ENCODE data around the gene PRPF8. TPM values are rescaled to one million over a fixed set of nuclear protein-coding genes. Genes with fewer than 3 reads are reported as not detected.

The PRPF8 gene
- total RNA-seq (2021; fragmentation: NEBNext Ultra II Directional; extraction: Animal tissue kit (Norgen Biotek cat#: 25700)) (328 and 329 TPM in 2 replicates), polyA plus RNA-seq (2011; rRNA removed) (271 and 337 TPM in 2 replicates), polyA minus RNA-seq (2011; rRNA and poly(A)+ RNA removed) (610 and 698 TPM in 2 replicates)
- 171 TPM for polyA plus RNA-seq (2011; cell fraction: cytosol; rRNA removed)
- polyA plus RNA-seq (2011; cell fraction: nucleus; rRNA removed) = 475 TPM
- polyA plus RNA-seq (2012, experiment 1 of 2) = 269 to 356 TPM (median 294 TPM) in 4 replicates
- polyA plus RNA-seq (2012, experiment 2 of 2) = 746 TPM
- 148 TPM for polyA plus RNA-seq (2013, experiment 1 of 2)
- 123 TPM for polyA plus RNA-seq (2013, experiment 2 of 2)
- 338 TPM for polyA minus RNA-seq (2011; cell fraction: cytosol; rRNA and poly(A)+ RNA removed)
- polyA minus RNA-seq (2011; cell fraction: nucleus; rRNA and poly(A)+ RNA removed) = 277 TPM
- long read RNA-seq, experiment 1, full-length matches to known transcripts = 14 of 231 reads
- long read RNA-seq, experiment 1, partial matches to known transcripts = 197 of 231 reads
- long read RNA-seq, experiment 1, other reads (novel, unspliced or antisense) = 20 of 231 reads
- long read RNA-seq, experiment 2, partial matches to known transcripts = 12 of 15 reads
- long read RNA-seq, experiment 2, other reads (novel, unspliced or antisense) = 1 of 15 reads

- no peak within 1 kb of the TSS for H3K14ac ChIP-seq (ENCODE audit: insufficient read length)
- POLR2A ChIA-PET (ENCODE audit: partially characterized antibody) = interaction anchor here (0.6 to 2.0 kb wide), 11 partner anchors 12 to 155 kb away, joined by 3 to 15 read pairs (median 4); partner anchors contain the start of gene RILP
- no peak for FAIRE-seq
- peak within 1 kb of the TSS; percentile 46; the same call in 1 of the 2 replicates for H2BK5ac ChIP-seq (ENCODE audit: low read depth, low read length)
- peaks cover 18 to 22% of the 10 kb centered on the region in 2 experiments for H4K20me1 ChIP-seq (replicated peaks in 1 of 2; ENCODE audit: control insufficient read depth in 1 of 2, insufficient read depth in 2 of 2, low read length in 2 of 2)
- no peak within 1 kb of the TSS for H2BK15ac ChIP-seq (ENCODE audit: low read length)
- peak within 1 kb of the TSS; percentile 63; the same call in 1 of the 2 replicates for H3K27ac ChIP-seq (ENCODE audit: low read depth, low read length)
- 1% methylated on average over 72 of the region's 72 CpGs; no CpG with 5 or more reads in 1 of the 2 experiments for WGBS, 2 experiments (ENCODE audit: extremely low coverage in 1 of 2, insufficient coverage in 1 of 2, insufficient read length in 1 of 2, insufficient replicate concordance in 2 of 2, low coverage in 1 of 2, low lambda C conversion rate in 2 of 2, missing lambda C conversion rate in 1 of 2)
- peaks cover 3% of the 10 kb centered on the region for H3K23me2 ChIP-seq (ENCODE audit: low read depth, low read length)
- H3K4me1 ChIP-seq (replicated peaks in 1 of 4; ENCODE audit: control insufficient read depth in 3 of 4, insufficient read depth in 4 of 4, low read length in 3 of 4) = peaks cover 0 to 5% (median 3%) of the 10 kb centered on the region in 4 experiments; a peak in 3 of 7 replicates
- peak within 1 kb of the TSS; percentile 89 for H2AFZ ChIP-seq (ENCODE audit: low read length)
- no peak within 1 kb of the TSS for H4K91ac ChIP-seq (replicated peaks; ENCODE audit: insufficient read length, low read length)
- H3K9me3 ChIP-seq (ENCODE audit: insufficient read depth in 2 of 2, low read depth in 1 of 2, low read length in 1 of 2) = no peaks in the 10 kb centered on the region
- peak within 1 kb of the TSS; percentile 13 for H4K5ac ChIP-seq (ENCODE audit: insufficient read length, low read depth, low read length)
- no peak within 1 kb of the TSS for H3K23ac ChIP-seq (ENCODE audit: insufficient read length)
- peak within 1 kb of the TSS; percentile 74 to 86 for H3K4me2 ChIP-seq (ENCODE audit: insufficient read depth in 1 of 2, low read depth in 2 of 2, low read length in 2 of 2)
- peaks cover 10 to 32% of the 10 kb centered on the region in 2 experiments for H3K79me2 ChIP-seq (ENCODE audit: control insufficient read depth in 1 of 2, insufficient read depth in 2 of 2, low read length in 2 of 2)
- H3K36me3 ChIP-seq (ENCODE audit: control insufficient read depth in 2 of 4, insufficient read depth in 4 of 4, low read length in 3 of 4) = peaks cover 31 to 38% (median 33%) of the 10 kb centered on the region in 4 experiments
- CTCF ChIA-PET (ENCODE audit: partially characterized antibody) = interaction anchor here (0.6 to 2.4 kb wide), 5 partner anchors 15 to 388 kb away, joined by 3 to 13 read pairs (median 5); no protein-coding TSS in a partner anchor
- no peak within 1 kb of the TSS for H3K4ac ChIP-seq (replicated peaks; ENCODE audit: insufficient read length, low read depth, low read length)
- peak within 1 kb of the TSS; percentile 78 to 87 (median 82) for H3K4me3 ChIP-seq (ENCODE audit: extremely low read depth in 1 of 4, insufficient read depth in 2 of 4, low read depth in 3 of 4, low read length in 4 of 4)
- H3K56ac ChIP-seq (replicated peaks; ENCODE audit: insufficient read length, low read depth, low read length) = peak within 1 kb of the TSS; percentile 77
- H2AK5ac ChIP-seq (ENCODE audit: low read depth, low read length) = no peak within 1 kb of the TSS
- peak within 1 kb of the TSS; percentile 91; the same call in 1 of the 2 replicates for H4K8ac ChIP-seq (ENCODE audit: extremely low read depth, insufficient read depth, low read length)
- H3K18ac ChIP-seq (ENCODE audit: extremely low read depth, low read length) = peak within 1 kb of the TSS; percentile 57; the same call in 1 of the 2 replicates
- peak within 1 kb of the TSS in 3 of 4 experiments; percentile 71 to 75 (median 74); a peak in 5 of 7 replicates for H3K9ac ChIP-seq (replicated peaks in 1 of 4; ENCODE audit: extremely low read depth in 1 of 4, low read depth in 3 of 4, low read length in 3 of 4)
- H2BK120ac ChIP-seq (replicated peaks; ENCODE audit: low read depth, low read length) = no peak within 1 kb of the TSS
- no peak within 1 kb of the TSS for H2BK12ac ChIP-seq (ENCODE audit: low read depth, low read length)
- no peaks in the 10 kb centered on the region for H3K27me3 ChIP-seq (replicated peaks in 1 of 4; ENCODE audit: control insufficient read depth in 3 of 4, extremely low read depth in 1 of 4, insufficient read depth in 3 of 4, low read length in 3 of 4)
- DNase-seq (ENCODE audit: low read depth in 1 of 2, low spot score in 2 of 2) = peak; percentile 90 to 98
- no peak within 1 kb of the TSS for H2BK20ac ChIP-seq (ENCODE audit: low read length)
- H3K79me1 ChIP-seq (ENCODE audit: low read depth, low read length) = peaks cover 9% of the 10 kb centered on the region
- TF ChIP-seq RNF2 (IDR thresholded peaks at IDR 0.05; ENCODE audit: borderline replicate concordance, low read depth, low read length, missing control alignments, poor library complexity, severe bottlenecking) = no peak
- TF ChIP-seq GTF2F1 (IDR thresholded peaks at IDR 0.05; ENCODE audit: borderline replicate concordance, low read depth, low read length) = no peak
- no peak for TF ChIP-seq TEAD4 (IDR thresholded peaks at IDR 0.05; ENCODE audit: low read depth, low read length)
- no peak for TF ChIP-seq NANOG (IDR thresholded peaks at IDR 0.05; ENCODE audit: insufficient read depth, low read depth, low read length, poor library complexity, severe bottlenecking)
- no peak for TF ChIP-seq FOSL1 (IDR thresholded peaks at IDR 0.05; ENCODE audit: insufficient read depth, low read depth, low read length)
- TF ChIP-seq SUZ12 (IDR thresholded peaks at IDR 0.05; ENCODE audit: low read length) = no peak
- no peak for TF ChIP-seq RFX5 (IDR thresholded peaks at IDR 0.05; ENCODE audit: borderline replicate concordance, low read depth, low read length)
These were observed at the start of gene PRPF8 for GRCh38 chr17:1684378-1685189. Gene PRPF8, minus strand, starts transcription at chr17:1684867. Its CDS starts 296 bp downstream, at chr17:1684571.
